Thyroid gland (tissue), 4 donors: ENCODE results near the gene KRT6C.

ENCODE experiments used
- CTCF ChIP-seq, 6 experiments: fragments of 200-600 bp in 3 of 6; fragments of 450-650 bp in 3 of 6; sonication (generic) in 3 of 6; IDR thresholded peaks; one replicate each; pipeline ENCODE4 v1.5.1; 2016 to 2019; ENCODE audit warnings: antibody characterized with exemption in 6 of 6, mild to moderate bottlenecking in 2 of 6, inconsistent platforms in 1 of 6, moderate library complexity in 1 of 6
- POLR2A ChIP-seq, 2 donors: fragments of 450-650 bp; IDR thresholded peaks; one replicate each; pipeline ENCODE4 v1.6.1; 2017; ENCODE audit warnings: antibody characterized with exemption in 2 of 2, mild to moderate bottlenecking in 2 of 2, moderate library complexity in 1 of 2

- TF ChIP-seq CTCF (IDR thresholded peaks at IDR 0.05) (no peak), POLR2A (IDR thresholded peaks at IDR 0.05) (no peak)
These were observed 15.1 kb upstream of the KRT6C start for GRCh38 chr12:52488736-52489135.
